PC-9 (cell line): ENCODE results near the gene CACNA1B.

Experiments used
- CTCF ChIP-seq: fragments of 200-600 bp; sonication (generic); conservative IDR thresholded peaks from 2 replicates; pipeline ENCODE4 v1.6.1; 2017; ENCODE audit warnings: mixed run types, antibody characterized with exemption, mild to moderate bottlenecking, moderate library complexity
- EZH2 ChIP-seq: fragments of 200-600 bp; sonication (generic); IDR thresholded peaks from 2 replicates; pipeline ENCODE4 v1.8.0; 2017; ENCODE audit warnings: antibody characterized with exemption, low read depth

GRCh38 chr9:137987244-137988030 is 109.9 kb downstream of the CACNA1B start:
- TF ChIP-seq CTCF (no peak), EZH2 (no peak)
